HT1080 (cell line): ENCODE data around the gene CFAP46. TPM values are rescaled to one million over a fixed set of nuclear protein-coding genes. Genes with fewer than 3 reads are reported as not detected.
"Not testable (repeated sequence)": the region's sequence is repeated elsewhere in the genome, so short reads cannot be mapped to it uniquely, and the experiment has no call there.

Source experiments
- DNase-seq: peaks from one replicate; pipeline ENCODE4 v3.0.0-alpha.2; 2015; ENCODE audit warnings: low read depth
- total RNA-seq: library from RNA; depleted of rRNA; stranded (reverse); fragments of >200 nt; shearing (Covaris generic); gene quantifications from 2 replicates; pipeline ENCODE4 v1.2.3, GENCODE V29; 2014; rRNA removed

The CFAP46 gene
- total RNA-seq, 1 experiment from 2014 or later, result 0.35 TPM

DNA sequence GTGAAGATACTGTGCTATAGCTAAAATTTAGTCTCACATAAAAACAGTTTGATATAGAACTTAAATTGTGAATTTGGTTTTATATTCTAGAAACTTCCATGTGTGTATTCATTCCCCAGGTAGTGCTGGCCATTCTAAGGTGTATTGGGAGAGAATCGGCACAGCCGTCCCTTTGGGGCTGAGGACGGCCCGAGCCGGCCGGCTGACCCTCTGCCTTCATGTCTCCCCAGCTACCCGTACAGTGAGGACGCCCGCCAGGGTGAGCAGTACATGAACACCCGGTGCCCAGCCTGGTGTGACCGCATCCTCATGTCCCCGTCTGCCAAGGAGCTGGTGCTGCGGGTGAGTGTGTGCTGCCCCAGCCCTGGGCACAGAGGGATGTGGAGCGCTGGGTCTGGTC, 164.9 kb downstream of the CFAP46 start:
- DNase-seq, result no peak

DNA sequence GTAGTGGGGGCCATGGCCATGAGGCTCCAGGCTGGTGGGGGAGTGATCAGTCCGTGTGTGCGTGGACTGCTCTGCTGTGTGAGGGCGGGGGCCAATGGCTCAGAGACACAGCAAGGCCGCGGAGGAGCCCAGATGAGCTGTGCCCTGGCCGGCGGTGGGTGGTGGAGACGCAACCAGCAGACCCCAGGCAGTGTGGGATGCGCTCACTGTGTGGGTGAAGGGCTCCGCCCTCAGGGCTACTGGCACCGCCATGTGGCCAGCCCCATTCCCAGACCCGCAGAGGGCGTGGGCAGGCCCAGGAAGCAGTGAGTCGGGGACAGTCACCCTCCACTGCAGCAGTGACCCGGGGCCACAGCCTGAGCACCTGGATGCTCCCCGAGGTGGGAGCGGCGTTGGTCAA, 165.5 kb downstream of the CFAP46 start:
- DNase-seq, result no peak

DNA sequence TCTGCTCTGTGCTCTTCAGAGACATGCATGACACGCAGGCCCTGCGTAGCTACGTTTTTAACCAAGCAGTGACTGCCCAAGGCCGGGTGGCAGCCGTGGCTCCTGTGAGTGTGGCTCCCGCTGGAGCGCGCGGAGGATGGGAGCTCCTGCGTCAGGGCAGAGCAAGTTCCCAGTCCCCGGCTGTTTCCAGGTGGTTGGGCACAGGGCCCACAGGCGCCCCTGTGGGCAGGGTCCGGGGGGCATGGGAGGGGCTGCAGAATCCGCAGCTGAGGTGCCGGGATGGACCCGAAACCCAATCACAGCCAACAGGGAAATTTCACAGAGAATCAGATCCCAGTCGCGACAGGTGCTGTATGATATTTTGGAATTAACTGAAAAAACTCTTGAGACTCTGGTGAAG, 166.2 kb downstream of the CFAP46 start:
- DNase-seq, result no peak

DNA sequence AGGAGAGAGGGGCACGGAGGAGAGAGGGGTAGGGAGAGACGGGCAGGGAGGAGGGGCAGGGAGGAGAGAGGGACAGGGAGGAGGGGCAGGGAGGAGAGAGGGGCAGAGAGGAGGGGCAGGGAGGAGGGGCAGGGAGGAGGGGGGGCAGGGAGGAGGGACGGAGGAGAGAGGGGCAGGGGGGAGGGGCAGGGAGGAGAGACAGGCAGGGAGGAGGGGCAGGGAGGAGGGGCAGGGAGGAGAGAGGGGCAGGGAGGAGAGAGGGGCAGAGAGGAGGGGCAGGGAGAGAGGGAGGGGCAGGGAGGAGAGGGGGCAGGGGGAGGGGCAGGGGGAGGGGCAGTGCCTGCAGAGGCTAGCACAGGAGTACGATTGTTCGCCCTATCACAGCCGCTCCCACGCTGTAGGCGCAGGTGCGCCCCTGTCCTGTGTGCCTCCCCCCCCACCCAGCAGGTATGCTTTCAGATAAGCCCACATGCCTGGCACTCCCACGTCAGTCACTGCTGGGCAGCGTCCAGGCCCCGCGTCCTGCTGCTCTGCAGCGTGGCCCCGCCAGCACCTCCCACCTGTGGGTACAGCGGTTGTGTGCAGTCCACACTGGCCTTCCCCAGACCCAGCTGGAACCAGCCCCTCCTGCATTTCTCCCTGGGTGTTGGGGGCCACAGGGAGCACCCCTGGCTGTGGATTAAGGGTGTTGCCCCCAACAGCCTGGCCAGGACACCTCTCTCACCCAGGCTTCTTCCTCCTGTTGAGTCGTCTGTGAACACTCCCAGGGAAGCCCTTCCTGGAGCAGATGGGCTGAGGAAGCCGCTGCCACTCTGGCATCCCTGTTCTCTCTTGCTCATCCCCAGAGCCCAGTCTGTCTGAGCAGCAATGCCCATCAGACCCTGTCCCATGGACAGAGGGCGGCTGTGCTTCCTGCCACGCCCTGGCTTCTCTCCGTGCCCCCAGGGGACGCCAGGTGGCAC, 167.2 kb downstream of the CFAP46 start:
- no peak for DNase-seq

DNA sequence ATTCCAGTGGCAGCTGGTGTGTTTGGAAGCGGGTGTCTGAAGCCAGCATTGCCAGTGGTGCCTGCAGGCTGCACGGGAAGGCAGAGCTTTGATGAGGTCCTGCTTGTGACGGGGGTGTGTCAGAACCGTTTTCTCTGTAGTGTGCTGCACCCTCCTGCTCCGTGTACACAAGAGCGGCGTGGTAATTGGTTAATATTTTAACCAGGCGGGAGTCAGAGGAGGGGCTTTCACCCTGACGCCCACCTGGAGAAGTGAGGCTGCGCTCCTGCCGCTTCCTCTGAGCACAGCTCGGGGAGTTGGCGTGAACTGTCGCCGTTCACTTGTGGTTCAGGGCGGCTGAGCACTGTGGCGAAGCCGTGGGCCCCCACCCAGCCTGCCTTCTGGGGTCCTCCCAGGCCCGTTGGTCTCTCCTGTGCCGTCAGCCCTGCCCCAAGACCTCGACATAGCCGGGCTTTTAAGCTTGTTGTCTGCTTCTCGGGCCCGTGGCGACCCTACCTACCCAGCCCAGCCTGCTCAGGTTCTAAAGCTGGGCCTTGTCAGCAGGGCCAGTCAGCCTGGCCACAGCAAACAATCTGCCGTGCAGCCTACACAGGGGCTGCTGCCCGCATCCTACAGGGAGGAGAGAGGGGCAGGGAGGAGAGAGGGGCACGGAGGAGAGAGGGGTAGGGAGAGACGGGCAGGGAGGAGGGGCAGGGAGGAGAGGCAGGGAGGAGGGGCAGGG, 168.0 kb downstream of the CFAP46 start:
- no peak for DNase-seq

DNA sequence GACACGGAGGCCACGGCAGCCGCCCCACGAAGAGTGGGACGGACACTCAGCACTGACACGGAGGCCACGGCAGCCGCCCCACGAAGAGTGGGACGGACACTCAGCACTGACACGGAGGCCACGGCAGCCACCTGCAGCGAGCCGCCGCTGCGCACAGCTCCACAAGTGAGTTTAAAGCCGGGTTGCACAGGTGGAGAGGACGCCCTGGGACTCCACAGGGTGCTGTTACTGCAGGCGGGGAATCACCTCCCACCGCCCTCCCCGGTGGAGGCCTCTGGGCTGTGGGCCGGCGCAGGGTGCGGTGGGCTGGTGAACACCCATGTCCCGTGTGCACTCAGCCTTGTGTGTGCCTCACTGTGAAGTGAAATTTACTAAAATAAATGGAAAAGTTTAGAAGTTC, 169.6 kb downstream of the CFAP46 start:
- not testable (repeated sequence) for DNase-seq

DNA sequence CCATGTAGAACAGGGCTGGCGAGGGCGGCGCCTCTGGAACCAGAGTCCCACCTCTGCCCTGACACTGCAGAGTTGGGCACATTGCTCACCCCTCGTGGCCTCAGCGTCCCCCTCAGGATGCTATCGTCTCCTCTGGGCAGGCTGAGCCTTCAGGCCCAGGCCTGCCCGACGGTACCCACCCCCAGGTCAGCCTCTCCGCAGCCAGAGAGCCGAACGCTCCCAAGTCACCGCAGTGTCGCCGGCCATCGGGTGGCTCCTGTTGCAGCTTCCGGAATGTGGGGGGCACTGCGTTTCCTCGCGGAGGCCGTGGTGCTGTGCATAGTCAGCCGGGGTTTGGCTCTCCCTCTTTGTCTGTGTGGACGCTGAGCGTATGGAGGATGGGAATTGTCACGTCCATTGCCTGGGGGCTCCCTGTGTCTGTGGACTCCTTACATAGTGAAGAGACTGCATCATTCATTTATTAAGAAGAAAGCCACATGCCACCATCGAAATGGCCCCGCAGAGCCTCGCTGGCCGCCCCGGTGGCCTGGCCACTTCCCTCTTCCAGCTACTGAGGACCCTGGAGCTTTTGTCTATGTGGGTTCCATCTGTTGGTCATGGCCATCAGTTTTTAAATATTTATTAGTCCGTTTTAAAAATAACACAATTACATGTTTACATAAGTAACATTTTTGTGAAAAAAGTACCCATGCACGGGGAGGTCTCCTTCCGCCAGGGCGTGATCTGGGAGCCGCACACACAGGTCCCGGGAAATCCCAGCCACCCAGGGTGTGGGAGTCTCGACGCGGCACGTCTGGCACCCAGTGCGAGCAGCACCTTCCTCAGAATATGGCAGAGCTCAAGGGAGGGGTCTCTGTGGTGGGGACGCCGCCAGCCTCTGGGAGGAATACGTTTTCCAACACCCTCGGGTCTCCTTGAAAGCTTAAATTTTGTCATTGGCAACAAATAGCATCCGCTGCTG, 172.0 kb downstream of the CFAP46 start:
- no peak for DNase-seq

DNA sequence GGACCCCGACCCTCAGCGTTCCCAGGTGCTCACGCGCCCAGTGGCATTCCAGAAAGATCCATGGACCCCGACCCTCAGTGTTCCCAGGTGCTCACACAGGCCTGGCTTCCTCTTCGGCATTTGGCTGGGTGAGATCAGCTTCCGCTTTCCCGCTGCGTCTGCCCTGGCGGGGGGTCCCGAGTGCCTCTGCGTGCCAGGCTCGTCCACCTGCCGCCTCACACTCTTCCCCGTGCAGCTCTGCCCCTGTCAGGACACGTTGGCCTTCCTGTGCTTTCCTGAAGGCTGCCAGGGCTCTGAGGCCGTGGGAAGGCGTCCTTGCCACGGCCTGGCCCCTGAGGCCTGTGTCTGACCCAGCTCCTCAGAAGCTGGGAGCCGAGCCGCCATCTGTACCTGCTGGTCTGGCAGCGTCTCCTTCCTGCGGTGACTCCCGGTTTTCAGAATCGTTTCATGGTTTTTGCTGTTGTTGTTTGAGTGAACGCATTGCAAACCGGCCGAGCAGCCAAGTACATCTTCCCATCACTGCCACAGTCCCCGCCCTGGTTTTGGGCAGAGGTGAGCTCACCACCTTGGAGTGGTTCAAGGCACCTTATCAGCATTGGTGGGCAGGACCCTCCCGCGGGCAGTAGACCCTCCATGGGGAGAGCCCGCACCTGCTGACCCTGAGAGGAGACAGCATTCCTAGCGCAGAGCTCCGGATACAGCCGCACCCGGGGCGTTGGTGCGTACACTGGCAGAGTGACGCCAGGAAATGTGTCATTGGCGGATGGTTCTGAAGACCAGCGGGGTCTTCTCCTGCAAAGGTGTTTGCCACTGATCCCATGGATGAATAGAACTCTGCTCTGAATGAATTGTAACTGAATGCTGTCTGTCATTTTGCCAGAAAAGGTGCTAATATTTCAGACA, 173.8 kb downstream of the CFAP46 start:
- DNase-seq, result no peak

DNA sequence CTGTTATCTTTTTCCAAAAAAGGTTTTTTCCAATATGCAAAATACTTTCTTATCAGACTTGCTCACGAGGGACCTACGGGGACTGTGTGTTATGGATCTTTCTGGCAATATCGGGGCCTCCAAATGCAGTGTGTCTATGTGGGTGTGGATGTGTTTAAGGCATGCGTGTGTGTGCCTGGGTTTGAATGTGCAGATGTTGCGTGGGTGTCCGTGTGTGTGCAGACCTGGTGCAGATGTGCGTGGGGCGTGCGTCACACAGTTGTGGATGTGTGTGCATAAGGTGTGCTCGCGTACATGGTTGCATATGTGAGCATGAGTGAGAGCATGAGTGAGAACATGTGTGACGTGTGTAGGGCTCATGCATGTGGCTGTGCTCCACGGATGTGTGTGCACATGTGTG, 176.1 kb downstream of the CFAP46 start:
- no peak for DNase-seq

DNA sequence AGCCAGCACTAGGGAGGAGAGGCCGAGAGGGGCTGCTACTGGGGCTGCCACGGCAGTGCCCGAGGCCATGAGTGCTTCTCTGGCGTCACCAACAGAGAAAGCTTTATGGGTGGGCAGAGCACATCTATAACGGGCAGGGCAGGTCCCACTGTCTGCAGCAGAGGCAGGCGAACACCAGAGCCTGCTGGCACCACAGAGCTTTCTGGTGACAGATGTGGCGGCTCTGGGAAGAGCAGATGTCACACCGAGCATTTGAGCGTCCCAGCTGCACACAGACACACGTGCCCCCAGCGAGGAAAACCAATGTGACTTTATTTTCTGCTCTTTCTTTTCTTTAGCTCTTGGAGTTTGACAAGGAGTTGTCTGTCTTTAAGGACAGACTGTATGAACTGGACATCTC, 176.9 kb downstream of the CFAP46 start:
- no peak for DNase-seq

DNA sequence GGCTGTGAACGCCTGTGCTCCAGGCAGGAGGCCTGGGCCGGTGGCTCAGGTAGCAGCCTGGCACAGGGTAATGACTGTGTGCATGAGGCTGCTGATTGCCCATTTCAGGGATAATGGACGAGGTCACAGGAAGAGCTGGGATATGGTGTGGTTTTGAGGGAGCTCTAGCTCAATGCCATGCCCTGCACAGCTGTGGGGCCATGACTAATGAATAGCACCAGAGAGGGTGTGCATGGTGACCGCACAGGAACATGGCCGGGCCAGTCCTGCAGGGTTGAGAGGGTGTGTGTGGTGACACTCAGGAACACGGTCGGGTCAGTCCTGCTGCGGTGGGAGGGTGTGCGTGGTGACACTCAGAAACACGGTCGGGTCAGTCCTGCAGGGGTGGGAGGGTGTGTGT, 178.3 kb downstream of the CFAP46 start:
- DNase-seq, result no peak

DNA sequence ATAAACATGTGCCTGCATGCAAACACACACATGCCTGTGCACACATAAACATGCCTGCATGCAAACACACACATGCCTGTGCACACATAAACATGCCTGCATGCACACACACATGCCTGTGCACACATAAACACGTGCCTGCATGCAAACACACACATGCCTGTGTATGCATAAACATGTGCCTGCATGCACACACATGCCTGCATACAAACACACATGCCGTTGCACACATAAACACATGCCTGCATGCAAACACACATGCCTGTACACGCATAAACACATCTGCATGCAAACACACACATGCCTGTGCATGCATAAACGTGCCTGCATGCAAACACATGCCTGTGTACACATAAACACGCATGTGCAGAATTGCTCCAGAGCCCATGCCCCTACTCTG, 178.8 kb downstream of the CFAP46 start:
- DNase-seq, result no peak

DNA sequence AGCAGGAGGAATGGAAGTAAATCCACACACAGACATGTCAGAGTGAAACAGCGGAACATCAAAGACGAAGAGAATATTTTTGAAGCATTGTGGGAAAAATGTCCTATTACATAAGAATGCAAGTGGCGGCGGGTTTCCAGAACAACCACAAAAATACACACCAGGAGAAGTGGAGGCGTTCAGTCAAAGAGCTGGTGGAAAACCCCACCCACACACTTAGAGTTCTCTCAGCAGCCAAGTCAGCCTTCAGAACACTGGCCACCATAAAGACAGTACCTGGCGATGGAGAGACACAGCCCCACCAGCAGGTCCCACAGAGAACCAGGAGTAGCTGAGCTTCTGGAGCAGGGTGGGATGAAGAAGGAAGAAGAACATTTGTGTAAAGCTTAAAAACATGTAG, 180.1 kb downstream of the CFAP46 start:
- DNase-seq, result no peak

DNA sequence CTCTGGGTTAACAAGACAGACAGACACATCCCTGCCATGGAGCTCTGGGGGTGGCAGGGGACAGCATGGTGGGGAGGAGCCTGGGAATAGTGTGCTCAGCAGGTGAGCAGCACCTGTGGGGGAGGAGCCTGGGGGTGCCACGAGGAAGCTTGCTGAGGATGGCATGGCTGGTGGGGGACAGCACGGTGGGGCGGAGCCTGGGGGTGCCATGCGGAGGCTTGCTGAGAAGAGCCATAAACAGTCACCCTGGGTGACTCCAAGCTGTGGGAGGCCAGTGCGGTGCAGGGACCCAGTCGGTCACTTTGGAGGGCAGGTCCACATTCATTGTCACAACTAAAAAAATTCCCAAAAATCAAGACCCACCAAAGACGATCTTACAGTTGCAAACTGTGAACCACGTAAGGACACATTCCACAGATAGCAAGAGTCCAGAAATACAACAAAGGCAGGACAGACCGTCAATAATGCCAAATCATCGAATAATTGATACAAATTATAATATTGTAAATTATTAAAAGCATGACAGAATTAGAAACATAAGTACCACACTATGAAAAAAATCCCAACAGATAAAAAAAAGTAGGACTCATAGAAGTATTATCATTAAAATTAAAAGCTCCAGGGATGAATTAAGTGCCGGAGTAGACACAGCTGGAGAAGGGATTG, 180.8 kb downstream of the CFAP46 start:
- DNase-seq, result no peak

DNA sequence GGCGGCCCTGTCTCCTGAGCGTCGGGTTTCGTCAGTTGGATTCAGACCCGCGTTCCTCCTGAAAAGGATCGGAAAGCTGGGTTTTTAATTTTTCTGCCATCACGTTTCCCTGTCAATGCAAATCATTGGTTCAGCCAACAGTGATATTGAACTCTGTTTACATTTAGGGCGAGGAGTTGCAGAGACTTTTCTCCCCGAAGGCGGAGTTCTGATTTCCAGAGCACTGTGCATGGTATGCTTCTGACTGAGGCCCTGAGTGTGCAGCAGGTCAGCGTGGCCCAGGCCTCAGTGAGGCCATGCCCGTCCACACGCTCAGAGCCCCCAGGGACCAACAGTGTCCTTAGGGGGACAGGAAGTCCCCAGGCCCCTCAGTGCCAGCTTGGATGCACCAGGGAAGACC, 183.5 kb downstream of the CFAP46 start:
- DNase-seq, result no peak

Other genes starting within 250 kb of the CFAP46 start
- not detected in 2 replicates for gene NKX6-2, start 156.4 kb downstream of the CFAP46 start, total RNA-seq
- not detected in 2 replicates for gene ADGRA1, start 145.4 kb upstream of the CFAP46 start, total RNA-seq
- gene KNDC1, start 217.6 kb upstream of the CFAP46 start, total RNA-seq, result not detected in 2 replicates